SW480 (cell line): ENCODE data around the gene ATP13A3.

Experiments used
- DNase-seq: peaks from one replicate; pipeline ENCODE4 v3.0.0-alpha.2; 2016; ENCODE audit warnings: low spot score

Gene ATP13A3

DNA sequence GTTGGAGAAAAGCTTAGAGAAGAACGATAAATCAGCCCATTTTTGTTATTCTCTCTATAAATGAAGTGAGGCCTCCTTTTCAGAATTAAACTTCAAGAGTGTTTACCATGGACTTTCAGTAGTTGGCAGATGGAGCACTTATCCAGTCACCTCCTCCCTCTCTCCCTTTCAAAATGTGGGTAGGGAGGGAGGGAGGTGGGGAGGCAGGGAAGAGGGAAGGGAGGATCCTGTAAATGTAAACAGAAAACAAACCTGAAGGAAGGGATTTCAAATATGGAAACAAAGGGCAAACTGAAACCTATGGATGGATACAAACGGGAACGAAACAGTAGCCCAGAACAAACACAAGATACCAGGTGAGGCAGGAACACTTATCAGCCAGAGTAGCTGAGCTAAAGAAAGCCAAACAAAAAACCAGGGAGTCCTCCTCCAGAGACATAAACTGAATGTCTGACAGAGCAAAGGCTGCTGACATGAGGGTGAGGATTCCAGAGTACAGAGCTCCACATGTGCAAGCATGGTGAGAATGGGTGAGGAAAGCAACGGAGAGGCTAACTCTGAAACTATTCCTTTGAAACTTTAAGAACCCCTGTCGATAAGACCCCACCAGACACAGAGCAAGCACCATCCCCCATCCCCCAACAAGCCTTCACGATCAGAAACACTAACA, 46.8 kb downstream of the ATP13A3 start:
- DNase-seq, result no peak

DNA sequence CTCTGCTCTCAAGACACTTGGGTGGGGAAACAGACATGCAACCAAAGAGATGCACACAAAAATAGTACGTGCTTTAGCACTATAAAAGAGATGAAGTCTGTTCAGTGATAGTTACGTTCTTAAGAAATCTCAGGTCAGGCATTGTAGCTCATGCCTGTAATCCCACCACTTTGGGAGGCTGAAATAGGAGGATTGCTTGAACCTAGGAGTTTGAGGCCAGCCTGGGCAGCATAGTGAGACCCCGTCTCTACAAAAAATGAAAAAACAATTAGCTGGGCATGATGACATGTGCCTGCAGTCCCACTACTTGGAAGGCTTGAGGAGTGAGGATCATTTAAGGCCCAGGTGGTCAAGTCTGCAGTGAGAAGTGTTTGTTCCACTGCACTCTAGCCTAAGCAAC, 52.3 kb downstream of the ATP13A3 start:
- DNase-seq, result no peak

DNA sequence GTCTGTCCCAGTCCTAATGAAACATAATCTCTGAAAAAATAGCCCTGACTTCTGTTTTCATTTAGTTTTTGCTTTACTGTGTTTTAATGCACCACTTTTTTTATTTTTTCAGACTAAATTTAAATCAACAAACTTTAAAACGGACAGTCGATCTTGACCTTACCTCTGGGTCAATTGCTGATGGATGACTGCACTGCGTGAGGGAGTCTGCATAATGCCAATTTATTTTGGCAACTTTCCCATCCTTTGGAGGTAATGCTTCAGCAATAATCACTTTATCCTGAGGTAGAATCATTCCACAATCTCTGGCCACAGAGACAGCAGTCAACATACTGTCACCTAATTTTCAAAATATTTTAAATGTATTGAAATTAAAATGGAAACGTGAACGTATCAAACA, 55.2 kb downstream of the ATP13A3 start:
- DNase-seq, result no peak

DNA sequence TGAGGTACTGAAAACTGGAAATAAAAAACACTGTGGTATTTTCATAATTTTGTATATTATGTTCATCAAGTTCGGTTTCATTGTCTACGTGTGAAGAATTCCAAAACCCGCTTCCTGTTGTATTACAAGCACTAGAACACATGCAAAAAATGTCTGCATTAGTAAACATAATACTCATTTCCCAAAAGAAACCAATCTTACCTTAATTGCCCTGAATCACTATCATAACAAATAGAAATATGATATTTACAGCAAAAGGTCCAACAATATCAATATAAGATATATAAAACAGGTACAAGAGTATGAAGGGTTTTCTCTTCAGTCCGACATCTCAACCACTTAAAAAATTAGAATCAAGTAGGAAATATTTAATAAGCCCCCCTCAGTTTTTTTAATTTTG, 61.4 kb downstream of the ATP13A3 start:
- DNase-seq, result no peak

DNA sequence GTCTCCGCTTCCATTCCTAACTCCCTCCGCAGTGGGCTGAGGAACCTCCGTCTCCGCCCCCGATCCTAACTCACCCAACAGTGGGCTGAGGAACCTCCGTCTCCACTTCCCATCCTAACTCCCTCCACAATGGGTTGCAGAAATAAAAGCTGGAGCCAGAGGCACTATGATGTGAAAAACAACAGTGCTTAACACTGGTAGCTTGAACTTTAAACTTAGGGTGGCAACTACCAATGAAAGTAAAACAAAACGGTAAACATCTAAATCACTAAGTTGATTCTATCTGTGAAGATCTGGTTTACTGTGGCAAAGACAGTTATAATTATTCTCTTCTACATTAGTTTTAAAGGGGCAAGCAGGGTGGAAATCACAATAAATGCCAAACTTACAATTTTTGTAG, 61.8 kb downstream of the ATP13A3 start:
- no peak for DNase-seq

DNA sequence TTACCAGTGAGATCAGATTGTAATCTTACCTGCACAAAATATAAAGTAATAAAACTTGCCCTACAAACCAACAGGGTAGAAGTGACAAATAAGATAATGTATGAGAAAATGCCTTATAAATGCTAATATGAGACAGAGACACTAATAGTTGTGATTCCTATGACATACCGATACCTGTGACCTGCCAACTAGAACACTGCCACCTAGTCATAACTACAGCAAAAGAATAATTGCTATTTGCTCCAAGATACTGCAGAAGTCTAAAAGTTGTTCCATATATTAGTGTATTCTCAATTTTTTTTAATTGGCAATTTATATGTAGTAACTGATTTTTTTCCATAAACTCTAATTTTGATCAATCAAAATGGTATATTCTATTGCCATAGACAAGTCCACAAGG, 62.4 kb downstream of the ATP13A3 start:
- no peak for DNase-seq

DNA sequence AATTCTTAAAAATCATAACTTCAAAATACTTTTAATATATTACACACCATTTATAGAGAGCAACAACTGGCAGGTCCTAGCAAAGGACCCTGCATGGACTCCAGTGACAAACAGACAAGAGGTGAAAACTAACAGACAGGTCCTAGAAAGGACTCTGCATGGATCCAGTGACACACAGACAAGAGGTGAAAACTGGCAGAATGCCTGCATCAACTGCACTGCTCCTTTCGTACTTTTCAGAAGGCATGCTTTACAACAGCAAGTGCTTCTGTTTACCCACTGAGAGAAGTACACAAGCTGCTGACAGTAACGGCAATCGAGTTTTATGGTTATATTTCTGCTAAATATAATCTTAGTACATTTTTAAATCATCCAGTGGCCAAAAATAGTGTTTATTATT, 63.5 kb downstream of the ATP13A3 start:
- DNase-seq, result no peak

DNA sequence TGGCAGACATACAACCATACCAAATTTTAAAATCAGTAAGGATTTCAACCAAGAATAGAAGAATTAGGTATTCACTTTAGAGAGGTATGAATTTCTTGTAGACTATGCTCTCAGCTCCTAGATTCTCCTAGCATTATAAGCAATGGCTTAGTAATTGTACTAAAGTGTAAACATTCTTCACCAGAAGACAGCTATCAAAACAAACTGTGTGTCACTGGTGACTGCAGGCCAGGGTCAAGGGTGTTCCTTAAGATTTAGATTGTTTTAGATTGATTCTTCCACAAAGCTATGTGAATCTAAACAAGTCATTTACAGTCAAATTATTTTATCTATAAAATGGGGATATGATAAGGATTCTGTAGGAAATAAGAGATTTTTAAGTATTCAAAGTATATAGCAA, 64.6 kb downstream of the ATP13A3 start:
- DNase-seq, result no peak

DNA sequence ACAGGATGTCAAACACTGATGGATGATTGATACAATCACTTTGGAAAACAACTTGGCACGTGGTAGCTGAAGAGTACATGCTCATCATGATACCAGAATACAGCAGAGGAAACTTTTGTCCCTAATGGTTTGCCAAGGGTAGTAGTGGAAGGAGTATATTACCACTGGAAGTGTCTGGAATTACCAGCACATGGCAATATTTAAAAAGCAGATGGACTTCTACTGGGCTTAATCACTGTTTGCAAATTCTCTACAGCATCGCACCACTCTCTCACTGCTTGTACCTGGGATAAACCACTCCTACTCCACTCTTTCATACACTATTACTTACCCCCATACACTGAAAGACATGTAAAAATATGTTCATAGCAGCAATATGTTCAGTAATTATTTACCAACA, 68.1 kb downstream of the ATP13A3 start:
- DNase-seq, result no peak

DNA sequence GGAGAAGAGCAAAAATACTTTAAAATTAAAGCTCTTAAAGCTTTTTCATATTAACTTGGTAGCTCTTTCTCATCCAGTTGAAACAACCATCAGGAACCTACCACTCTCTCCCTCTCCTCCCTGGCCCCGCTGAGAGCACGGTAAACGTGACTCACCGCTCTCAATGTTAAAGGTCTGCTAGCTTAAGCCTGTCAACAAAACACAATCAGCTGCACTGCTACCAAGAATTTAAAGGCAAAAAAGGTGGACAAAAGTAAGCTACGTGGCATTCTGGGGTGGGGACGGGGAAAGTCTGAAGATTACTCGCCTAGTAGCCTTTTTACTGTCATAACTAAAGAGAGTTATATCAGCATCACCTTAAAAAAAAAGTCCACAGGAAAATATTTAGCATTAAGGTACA, 79.4 kb downstream of the ATP13A3 start:
- no peak for DNase-seq

DNA sequence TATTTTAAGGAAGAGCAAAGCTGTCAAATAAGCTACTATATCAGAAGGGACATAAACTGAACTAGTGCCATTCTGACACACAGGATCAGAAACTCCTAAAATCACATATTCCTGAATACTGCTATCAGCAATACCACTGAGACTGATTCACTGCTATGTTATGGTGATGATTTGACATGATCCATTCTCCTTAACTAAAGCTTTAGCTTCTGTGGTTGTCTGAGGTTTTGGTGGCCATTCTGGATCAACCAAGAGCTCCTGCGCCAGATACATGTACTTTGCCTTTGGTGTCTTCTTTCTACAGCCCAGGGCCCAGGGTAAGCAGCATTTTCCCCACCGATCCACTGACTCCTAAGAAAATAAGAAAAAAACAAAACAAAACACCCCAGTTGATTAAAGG, 81.0 kb downstream of the ATP13A3 start:
- no peak for DNase-seq

DNA sequence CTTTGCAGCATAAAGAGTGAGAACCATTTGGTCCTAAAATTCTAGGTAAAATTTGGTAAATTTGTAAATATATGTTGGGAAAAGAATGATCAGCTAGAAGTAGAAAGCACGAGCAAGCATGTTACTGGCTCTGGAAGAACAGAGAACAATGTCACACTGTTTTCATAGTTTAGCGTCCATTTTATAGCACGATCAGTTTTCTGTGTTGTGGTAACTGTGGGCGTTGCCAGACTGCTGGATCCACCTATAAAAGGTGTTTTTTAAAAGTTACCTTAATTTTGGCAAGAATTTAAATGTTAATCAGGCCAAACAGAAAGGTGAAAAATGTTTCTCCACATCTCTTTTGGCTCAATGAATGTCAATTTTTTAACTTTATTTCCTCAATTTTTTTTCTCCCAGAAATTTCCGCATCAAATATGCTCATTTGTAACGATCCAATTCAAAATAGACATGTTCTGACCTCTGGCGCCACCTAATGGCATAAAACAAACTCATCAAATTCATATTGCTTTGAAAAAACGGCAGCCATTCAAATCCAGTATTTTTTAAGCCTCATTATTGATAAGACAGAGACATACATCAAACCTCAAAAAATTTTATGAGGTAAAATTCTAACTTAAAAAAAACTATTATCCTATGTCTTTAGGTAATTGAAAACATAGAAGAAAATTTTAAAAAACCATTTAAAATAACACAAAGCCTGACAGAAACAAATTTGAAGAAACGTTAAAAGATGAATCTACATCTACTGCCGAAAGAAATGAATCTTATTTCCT, 82.2 kb downstream of the ATP13A3 start:
- DNase-seq, result peak; percentile 76

DNA sequence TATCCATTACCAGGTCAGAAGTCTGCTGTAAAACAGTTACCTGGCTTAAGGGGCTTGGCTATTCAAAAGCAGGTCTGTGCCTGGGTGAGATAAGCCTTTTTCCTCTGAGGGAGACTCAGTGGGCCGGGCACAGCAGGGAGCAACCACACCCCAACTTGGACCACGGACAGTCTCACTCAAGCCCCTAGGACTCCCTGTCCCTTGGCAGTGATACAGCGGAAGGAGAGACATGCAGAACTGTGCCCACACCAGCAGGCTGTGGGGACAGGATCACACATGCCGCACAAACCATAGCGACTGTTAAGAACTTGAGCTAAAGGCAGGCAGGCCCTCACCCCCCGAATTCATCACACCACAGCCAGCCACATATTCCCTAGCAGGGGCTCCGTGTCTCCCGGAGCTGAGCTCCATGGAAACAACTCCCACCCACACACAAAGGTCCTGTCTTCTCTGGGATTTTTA, 84.9 kb downstream of the ATP13A3 start:
- DNase-seq, result no peak

DNA sequence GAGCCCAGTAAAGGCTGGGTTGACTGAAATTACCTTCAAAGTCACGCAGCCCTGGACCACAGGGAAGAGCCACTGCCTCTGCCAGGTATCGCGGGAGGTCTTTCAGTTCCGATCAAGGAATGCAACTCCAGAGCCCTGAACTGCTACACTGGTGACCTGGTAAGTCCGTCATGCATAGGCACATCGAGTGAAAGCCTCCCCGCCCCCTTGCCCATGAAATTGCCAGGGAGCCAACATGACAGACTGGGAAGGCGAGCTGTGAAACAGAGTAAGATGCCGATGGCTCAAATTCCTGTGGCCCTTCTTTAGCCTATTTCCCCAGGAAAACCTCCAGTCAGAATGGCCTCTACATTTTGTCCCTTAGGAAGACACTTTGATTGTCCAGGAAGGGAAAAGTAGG, 85.5 kb downstream of the ATP13A3 start:
- no peak for DNase-seq

DNA sequence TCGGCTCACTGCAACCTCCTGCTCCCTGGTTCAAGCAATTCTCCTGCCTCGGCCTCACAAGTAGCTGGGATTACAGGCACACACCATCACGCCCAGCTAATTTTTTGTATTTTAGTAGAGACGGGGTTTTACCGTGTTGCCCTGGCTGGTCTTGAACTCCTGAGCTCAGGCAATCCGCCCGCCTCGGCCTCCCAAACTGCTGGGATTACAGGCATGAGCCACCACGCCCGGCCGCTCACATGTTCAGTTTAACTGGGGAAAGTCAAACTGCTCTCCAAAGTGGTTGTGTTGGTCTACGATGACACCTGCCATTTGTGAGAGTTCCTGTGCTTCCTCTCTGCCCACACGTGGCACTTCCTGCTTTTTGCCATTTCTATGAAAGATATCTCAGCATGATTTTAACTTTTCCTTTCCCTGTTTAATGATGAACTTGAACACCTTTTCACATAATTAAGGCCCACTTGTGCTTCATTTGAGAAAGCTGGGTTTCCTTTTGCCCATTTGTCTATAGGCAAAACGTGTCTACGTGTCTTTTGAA, 86.9 kb downstream of the ATP13A3 start:
- DNase-seq, result no peak

DNA sequence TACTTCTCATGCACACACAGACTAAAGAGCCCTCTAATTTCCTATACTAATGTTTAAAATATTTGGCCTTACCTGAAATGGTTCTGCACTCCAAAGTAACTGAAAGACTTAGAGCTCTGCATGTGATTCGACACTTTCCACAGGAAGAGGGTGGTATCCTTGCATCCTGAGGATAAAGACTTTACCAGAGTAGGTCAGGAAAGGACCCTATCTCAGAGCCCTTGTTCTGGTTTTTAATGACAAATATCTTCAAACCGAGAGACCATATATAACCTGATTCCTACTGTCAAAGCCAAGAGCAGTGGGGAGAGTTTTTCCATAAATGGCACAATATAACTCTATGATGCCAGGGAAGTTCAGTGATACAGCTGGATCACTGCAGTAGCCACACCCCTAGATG, 87.6 kb downstream of the ATP13A3 start, which contains the start of gene GP5:
Gene GP5 (minus strand): TSS at position 101 of the 400 bp plus-strand sequence. CDS start 984 bp downstream, outside the sequence.
- no peak for DNase-seq

DNA sequence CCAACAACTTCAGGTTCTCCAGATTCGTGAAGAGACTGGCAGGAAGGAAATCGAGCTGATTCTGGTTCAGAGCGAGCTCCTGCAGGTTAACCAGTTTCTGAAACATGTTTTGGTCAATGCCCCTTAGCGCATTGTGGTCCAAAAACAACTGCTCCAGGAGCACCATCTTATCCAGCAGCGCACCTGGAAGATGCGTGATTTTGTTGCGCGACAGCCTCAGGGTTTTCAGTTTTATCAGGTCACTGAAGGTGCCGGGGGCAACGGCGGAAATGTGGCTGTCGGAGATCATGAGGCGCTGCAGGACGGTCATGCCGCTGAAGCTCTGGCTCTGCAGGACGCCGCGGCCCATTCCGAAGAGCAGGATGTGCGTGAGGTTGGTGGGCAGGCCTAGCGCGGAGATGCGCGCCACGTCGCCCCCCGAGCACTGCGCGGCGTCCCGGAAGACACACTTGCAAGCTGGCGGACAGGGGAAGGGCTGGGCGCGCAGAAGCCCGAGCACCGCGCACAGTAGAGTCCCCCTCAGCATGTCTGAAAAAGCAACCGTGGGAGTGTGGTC, 89.0 kb downstream of the ATP13A3 start:
- no peak for DNase-seq

DNA sequence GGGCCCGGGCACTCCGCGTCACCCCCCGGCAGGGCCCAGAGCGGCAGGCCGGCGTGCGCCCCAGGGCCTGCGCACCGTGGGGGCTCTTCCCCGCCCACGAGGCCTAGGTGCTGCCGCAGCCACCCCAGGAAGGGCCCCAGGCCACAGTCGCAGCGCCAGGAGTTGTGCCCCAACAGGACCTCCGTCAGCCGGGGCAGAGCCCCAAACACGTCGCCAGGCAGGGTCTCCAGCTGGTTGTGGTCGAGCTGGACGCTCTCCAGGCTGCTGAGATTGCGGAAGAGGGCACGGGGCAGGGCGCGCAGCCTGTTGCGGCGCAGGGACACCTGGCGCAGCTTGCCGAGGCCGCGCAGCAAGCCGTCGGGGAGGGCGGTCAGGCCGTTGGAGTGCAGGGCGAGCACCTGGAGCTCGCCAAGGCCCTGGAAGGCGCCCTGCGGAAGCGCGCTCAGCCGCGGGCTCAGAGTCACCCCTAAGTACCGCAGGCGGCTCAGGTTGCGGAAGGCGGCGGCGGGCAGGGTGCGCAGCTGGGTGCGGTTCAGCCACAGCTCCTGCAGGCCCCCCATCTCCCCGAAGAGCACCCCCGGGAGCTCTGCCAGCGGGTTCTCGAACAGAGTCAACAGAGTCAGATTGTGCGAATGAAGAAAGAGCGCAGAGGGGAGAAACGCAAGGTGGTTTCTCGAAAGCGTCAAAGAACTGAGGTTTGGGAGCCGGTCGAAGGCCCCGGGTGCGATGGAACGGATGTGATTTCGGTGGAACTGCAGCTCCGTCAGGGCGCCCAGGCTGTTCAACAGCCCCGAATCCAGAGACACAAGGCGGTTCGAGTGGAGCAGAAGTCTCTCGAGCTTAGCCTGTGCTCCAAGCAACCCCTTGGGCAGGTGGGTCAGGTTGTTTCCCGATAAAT, 89.7 kb downstream of the ATP13A3 start:
- DNase-seq, result peak; percentile 47

DNA sequence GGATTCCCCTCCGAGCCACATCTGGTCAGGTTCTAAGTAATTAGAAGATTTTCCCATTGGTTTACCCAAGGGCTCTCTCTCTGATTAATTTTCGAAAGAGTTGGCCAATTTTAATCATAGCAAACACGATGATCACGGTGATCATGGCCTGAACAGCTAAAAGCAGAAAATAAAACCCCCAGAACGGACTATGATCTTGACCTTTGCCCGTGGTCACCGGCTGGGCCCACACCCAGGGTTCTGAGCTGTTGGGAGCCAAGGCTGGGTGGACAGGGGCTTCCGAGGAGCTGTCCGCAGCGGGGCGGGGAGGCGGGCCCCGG, 90.3 kb downstream of the ATP13A3 start:
- no peak for DNase-seq

DNA sequence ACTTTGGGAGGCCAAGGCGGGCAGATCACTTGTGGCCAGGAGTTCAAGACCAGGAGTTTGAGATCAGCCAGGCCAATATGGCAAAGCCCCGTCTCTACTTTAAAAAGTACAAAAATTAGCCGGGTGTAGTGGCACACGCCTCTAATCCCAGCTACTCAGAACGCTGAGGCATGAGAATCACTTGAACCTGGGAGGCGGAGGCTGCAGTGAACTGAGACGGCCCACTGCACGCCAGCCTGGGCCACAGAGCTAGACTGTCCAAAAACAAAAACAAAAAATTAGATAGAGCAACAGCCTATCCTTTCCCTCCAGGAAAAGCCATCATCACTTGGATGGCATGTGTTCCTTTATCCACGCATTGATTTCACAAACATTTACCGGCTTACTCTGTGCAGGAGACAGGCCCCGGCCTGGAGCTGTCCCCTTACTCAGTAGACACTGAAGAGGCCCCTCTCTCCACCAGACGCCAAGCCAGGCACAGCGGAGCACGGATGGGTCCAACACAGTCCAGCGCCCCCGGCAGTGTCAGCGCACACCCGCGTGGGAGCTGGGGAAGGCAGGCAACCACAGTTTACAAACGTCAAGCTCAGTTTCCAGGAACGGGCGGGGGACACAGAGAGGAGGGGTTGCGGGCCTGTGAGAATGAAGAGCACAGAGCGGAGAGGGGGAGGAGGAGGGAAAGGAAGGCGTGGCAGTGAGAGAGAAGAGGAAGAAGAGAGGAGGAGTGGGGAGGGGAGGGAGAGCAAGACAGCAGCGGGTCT, 90.8 kb downstream of the ATP13A3 start:
- DNase-seq, result peak; percentile 70

DNA sequence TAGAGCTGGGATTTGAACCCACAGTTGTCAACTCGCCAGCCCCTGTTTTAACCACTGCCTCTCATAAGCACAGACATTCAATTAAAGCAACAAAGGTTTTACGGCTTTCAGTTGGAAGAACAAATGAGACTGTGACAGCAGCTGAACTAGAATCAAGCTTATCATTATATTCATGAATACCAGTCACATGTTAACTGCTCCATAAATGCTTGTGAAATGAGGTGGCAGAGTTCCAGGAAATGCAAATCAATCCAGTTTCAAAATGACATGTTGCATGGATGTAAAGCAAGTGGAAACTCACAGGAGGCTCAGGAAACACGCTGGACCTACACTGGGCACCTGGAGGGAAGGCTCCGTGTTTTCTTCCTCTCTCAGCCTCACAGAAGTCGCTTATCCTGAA, 91.6 kb downstream of the ATP13A3 start:
- DNase-seq, result peak; percentile 79
